ENCODE data around the gene OTOF. TPM values are rescaled to one million over a fixed set of nuclear protein-coding genes. Genes with fewer than 3 reads are reported as not detected.

Gene OTOF
- total and polyA plus RNA-seq, 2 of the 13 experiments (the other 11 are each of a cell fraction or from before 2014, with no cell fraction given) = 0.04 TPM; not detected in 1

DNA sequence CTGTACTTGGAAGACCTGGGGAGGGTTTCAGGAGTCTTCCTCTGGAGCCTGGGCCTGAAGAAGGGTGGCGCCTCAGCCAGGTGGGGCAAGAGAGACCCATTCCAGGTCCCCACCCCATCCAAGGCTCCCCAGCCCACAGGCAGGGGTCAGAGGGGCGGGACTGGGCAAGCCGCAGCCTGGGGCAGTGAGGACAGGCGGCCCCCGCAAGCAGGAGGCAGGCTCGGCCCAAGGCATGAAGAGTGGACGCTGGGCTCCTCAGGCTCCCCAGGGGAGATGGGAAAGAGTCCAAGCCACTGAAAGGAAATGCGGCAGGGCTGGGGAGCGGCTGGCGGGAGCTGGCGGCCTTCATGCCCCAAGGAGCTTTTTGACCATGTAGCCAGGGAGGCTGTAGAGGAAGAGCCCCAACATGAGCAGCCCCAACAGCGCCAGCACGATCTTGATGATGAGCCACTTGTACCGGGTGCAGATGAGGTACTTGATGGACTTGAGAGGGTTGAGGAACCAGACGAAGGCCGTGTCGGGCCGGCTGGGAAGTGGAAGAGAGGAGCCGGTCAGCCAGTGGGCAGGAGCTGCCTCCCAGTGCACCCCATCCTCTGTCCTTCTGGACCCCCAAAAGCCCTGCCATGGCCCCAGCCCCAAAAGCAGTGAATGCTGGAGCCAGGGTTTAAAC is 20.1 kb downstream of the OTOF start (continued):
- TF ChIP-seq, protein P1, sequence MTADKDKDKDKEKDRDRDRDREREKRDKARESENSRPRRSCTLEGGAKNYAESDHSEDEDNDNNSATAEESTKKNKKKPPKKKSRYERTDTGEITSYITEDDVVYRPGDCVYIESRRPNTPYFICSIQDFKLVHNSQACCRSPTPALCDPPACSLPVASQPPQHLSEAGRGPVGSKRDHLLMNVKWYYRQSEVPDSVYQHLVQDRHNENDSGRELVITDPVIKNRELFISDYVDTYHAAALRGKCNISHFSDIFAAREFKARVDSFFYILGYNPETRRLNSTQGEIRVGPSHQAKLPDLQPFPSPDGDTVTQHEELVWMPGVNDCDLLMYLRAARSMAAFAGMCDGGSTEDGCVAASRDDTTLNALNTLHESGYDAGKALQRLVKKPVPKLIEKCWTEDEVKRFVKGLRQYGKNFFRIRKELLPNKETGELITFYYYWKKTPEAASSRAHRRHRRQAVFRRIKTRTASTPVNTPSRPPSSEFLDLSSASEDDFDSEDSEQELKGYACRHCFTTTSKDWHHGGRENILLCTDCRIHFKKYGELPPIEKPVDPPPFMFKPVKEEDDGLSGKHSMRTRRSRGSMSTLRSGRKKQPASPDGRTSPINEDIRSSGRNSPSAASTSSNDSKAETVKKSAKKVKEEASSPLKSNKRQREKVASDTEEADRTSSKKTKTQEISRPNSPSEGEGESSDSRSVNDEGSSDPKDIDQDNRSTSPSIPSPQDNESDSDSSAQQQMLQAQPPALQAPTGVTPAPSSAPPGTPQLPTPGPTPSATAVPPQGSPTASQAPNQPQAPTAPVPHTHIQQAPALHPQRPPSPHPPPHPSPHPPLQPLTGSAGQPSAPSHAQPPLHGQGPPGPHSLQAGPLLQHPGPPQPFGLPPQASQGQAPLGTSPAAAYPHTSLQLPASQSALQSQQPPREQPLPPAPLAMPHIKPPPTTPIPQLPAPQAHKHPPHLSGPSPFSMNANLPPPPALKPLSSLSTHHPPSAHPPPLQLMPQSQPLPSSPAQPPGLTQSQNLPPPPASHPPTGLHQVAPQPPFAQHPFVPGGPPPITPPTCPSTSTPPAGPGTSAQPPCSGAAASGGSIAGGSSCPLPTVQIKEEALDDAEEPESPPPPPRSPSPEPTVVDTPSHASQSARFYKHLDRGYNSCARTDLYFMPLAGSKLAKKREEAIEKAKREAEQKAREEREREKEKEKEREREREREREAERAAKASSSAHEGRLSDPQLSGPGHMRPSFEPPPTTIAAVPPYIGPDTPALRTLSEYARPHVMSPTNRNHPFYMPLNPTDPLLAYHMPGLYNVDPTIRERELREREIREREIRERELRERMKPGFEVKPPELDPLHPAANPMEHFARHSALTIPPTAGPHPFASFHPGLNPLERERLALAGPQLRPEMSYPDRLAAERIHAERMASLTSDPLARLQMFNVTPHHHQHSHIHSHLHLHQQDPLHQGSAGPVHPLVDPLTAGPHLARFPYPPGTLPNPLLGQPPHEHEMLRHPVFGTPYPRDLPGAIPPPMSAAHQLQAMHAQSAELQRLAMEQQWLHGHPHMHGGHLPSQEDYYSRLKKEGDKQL (CRISPR knock-in tag; IDR thresholded peaks at IDR 0.05; ENCODE audit: low read depth) = no peak
- TF ChIP-seq ZNF451 (CRISPR knock-in tag; IDR thresholded peaks at IDR 0.05) = no peak
- TF ChIP-seq BRCA1 (CRISPR knock-in tag; IDR thresholded peaks at IDR 0.05) = no peak
- no peak for TF ChIP-seq RARG (CRISPR knock-in tag; IDR thresholded peaks at IDR 0.05; ENCODE audit: low read depth)
- TF ChIP-seq SAP130 (CRISPR knock-in tag; IDR thresholded peaks at IDR 0.05; ENCODE audit: low read depth) = no peak
- TF ChIP-seq ZMYM2 (CRISPR knock-in tag; IDR thresholded peaks at IDR 0.05) = no peak
- TF ChIP-seq HNF4A (CRISPR knock-in tag; IDR thresholded peaks at IDR 0.05) = peak; percentile 1
- no peak for TF ChIP-seq NFATC3 (CRISPR knock-in tag; IDR thresholded peaks at IDR 0.05)
- TF ChIP-seq ERF (CRISPR knock-in tag; IDR thresholded peaks at IDR 0.05) = no peak
- TF ChIP-seq, protein P2, sequence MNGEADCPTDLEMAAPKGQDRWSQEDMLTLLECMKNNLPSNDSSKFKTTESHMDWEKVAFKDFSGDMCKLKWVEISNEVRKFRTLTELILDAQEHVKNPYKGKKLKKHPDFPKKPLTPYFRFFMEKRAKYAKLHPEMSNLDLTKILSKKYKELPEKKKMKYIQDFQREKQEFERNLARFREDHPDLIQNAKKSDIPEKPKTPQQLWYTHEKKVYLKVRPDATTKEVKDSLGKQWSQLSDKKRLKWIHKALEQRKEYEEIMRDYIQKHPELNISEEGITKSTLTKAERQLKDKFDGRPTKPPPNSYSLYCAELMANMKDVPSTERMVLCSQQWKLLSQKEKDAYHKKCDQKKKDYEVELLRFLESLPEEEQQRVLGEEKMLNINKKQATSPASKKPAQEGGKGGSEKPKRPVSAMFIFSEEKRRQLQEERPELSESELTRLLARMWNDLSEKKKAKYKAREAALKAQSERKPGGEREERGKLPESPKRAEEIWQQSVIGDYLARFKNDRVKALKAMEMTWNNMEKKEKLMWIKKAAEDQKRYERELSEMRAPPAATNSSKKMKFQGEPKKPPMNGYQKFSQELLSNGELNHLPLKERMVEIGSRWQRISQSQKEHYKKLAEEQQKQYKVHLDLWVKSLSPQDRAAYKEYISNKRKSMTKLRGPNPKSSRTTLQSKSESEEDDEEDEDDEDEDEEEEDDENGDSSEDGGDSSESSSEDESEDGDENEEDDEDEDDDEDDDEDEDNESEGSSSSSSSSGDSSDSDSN (CRISPR knock-in tag; IDR thresholded peaks at IDR 0.05) = no peak
- no peak for TF ChIP-seq SATB2 (CRISPR knock-in tag; IDR thresholded peaks at IDR 0.05)
- no peak for TF ChIP-seq HOXA7 (CRISPR knock-in tag; IDR thresholded peaks at IDR 0.05)
- TF ChIP-seq, protein P3, sequence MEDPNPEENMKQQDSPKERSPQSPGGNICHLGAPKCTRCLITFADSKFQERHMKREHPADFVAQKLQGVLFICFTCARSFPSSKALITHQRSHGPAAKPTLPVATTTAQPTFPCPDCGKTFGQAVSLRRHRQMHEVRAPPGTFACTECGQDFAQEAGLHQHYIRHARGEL (CRISPR knock-in tag; IDR thresholded peaks at IDR 0.05) = 0 out of 2 replicates have a peak, but pooled peaks have one; percentile 66
- no peak for TF ChIP-seq TGIF2 (CRISPR knock-in tag; IDR thresholded peaks at IDR 0.05)
- TF ChIP-seq, protein P4, sequence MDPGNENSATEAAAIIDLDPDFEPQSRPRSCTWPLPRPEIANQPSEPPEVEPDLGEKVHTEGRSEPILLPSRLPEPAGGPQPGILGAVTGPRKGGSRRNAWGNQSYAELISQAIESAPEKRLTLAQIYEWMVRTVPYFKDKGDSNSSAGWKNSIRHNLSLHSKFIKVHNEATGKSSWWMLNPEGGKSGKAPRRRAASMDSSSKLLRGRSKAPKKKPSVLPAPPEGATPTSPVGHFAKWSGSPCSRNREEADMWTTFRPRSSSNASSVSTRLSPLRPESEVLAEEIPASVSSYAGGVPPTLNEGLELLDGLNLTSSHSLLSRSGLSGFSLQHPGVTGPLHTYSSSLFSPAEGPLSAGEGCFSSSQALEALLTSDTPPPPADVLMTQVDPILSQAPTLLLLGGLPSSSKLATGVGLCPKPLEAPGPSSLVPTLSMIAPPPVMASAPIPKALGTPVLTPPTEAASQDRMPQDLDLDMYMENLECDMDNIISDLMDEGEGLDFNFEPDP (CRISPR knock-in tag; conservative IDR thresholded peaks at IDR 0.05) = no peak
- no peak for TF ChIP-seq ZNF160 (CRISPR knock-in tag; IDR thresholded peaks at IDR 0.05)
- no peak for TF ChIP-seq TARDBP (CRISPR knock-in tag; IDR thresholded peaks at IDR 0.05)
- TF ChIP-seq BCL6 (CRISPR knock-in tag; IDR thresholded peaks at IDR 0.05) = no peak
- no peak for TF ChIP-seq CREB1 (IDR thresholded peaks at IDR 0.05)
- no peak for TF ChIP-seq CREB1 (CRISPR knock-in tag; IDR thresholded peaks at IDR 0.05)
- no peak for TF ChIP-seq IKZF4 (CRISPR knock-in tag; IDR thresholded peaks at IDR 0.05; ENCODE audit: borderline replicate concordance, low read depth, not compliant biosample characterization)

All from HepG2 (cell line).